Caco-2 (cell line): ENCODE data around the gene DOLPP1. TPM values are rescaled to one million over a fixed set of nuclear protein-coding genes. Genes with fewer than 3 reads are reported as not detected.

ENCODE experiments used
- BruUV-seq: library from RNA; stranded (reverse); fragments of 400-500 nt; replicated peaks from 2 replicates; lab custom pipeline; 2021; lab: Mats Ljungman, UMichigan
- CTCF ChIA-PET: fragments of 300-600 bp; sonication (Branson Sonifier 250); formaldehyde crosslinking; loops from one replicate; lab custom pipeline; 2022; ENCODE audit warnings: antibody characterized with exemption; lab: Charles Lee
- POLR2A ChIA-PET: fragments of 300-600 bp; sonication (Branson Sonifier 250); formaldehyde crosslinking; loops from one replicate; lab custom pipeline; 2022; ENCODE audit warnings: antibody characterized with exemption; lab: Charles Lee
- DNase-seq, 2 experiments: peaks; one replicate each; pipeline versions ENCODE4 v3.0.0 to v3.0.0-alpha.2; 2020 to 2022
- H3K27me3 ChIP-seq: replicated peaks from 2 replicates; pipeline ENCODE4 v1.6.0; 2011; ENCODE audit warnings: low read length; ENCODE audit not compliant: control insufficient read depth, insufficient read depth
- H3K36me3 ChIP-seq: 2 replicates; pipeline ENCODE4 v1.5.1; 2011; ENCODE audit warnings: low read length; ENCODE audit not compliant: control insufficient read depth, insufficient read depth
- H3K4me1 ChIP-seq: fragments of 250-450 bp; sonication (Bioruptor Pico); 2 replicates; pipeline ENCODE4 v1.5.1; 2020; ENCODE audit warnings: mild to moderate bottlenecking
- H3K4me3 ChIP-seq: 2 replicates; pipeline ENCODE4 v1.5.1; 2011; ENCODE audit warnings: low read depth, mild to moderate bottlenecking, control low read depth, low read length
- H3K9me3 ChIP-seq: fragments of 250-450 bp; sonication (Bioruptor Pico); 2 replicates; pipeline ENCODE4 v1.5.1; 2020; ENCODE audit warnings: mild to moderate bottlenecking, moderate library complexity
- H3K27ac Mint-ChIP-seq: one replicate; pipeline ENCODE4 v1.8.0; 2022; ENCODE audit warnings: mixed read lengths; ENCODE audit not compliant: unreplicated experiment
- H3K27me3 Mint-ChIP-seq: one replicate; pipeline ENCODE4 v1.8.0; 2022; ENCODE audit warnings: mixed read lengths; ENCODE audit not compliant: insufficient read depth, unreplicated experiment
- H3K36me3 Mint-ChIP-seq: one replicate; pipeline ENCODE4 v1.8.0; 2022; ENCODE audit warnings: mild to moderate bottlenecking, mixed read lengths; ENCODE audit not compliant: insufficient read depth, unreplicated experiment
- H3K4me1 Mint-ChIP-seq: one replicate; pipeline ENCODE4 v1.8.0; 2022; ENCODE audit warnings: low read depth, mixed read lengths; ENCODE audit not compliant: unreplicated experiment
- H3K4me3 Mint-ChIP-seq: one replicate; pipeline ENCODE4 v1.8.0; 2022; ENCODE audit warnings: mild to moderate bottlenecking, moderate library complexity, mixed read lengths; ENCODE audit not compliant: unreplicated experiment
- H3K9me3 Mint-ChIP-seq: one replicate; pipeline ENCODE4 v1.8.0; 2022; ENCODE audit warnings: mixed read lengths; ENCODE audit not compliant: unreplicated experiment
- intact Hi-C: fragments of 100-400 bp; cut with micrococcal nuclease; formaldehyde crosslinking; loops from one replicate; pipeline ENCODE4 v1.10.0; 2022; ENCODE audit not compliant: unreplicated experiment
- total RNA-seq: library from RNA; stranded (reverse); gene quantifications from 2 replicates; pipeline ENCODE4 v1.2.3, GENCODE V29; 2022
- TF ChIP-seq, protein P1 (sequence below), 2 experiments: fragments of 200-600 bp in 1 of 2; IDR thresholded peaks; 1 replicate in 1 of 2; 2 replicates in 1 of 2; pipeline versions ENCODE4 v1.5.1 to v1.8.0; 2011 to 2022; ENCODE audit warnings: antibody characterized with exemption in 1 of 2, control low read depth in 1 of 2, inconsistent platforms in 1 of 2, low read depth in 1 of 2, low read length in 1 of 2, mild to moderate bottlenecking in 1 of 2, moderate library complexity in 1 of 2; ENCODE audit not compliant: insufficient read depth in 1 of 2, severe bottlenecking in 1 of 2, unreplicated experiment in 1 of 2

The DOLPP1 gene
- total RNA-seq, 1 experiment from 2014 or later: 45.1 TPM

DNA sequence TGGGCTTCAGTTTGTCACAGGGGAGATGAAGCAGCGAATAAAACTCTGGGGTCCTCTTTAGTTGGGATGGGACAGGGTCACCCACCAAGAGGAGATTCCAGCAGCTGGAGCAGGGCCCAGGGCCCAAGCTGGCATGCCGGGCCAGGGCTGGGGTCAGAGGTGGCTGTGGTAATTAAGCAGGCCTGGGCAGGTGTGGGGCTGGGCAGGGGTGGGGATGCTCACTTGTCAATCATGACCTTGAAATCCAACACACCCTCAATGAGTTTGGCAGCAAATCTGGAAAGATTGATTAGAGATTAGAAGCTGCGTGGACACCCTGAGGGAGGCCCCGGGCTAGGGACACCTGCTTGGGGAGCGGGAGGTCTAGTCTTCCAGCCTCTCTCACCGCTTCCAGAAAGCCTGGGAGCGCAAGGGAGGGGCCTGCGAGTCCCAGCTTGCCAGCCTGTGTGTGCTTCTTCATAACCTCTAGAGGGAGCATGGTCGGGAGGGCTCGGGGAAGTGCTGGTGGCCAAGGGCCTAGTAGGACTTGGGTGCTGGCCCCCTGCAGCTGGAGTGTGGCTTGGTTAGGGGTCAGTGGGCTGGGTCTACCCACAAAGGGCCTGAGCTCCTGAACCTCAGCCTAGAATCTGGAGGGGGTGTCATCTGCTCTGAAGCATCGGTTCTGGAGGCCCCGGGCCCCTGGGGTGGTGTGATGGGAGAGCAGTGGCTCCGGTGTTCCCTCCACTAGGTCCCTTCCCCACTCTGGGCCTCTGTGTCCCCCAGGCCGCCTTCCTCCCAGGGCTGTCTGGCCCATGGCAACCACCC is 22.1 kb downstream of the DOLPP1 start:
- peaks cover 13% of the 10 kb centered on the region for H3K4me1 Mint-ChIP-seq
- no TSS peak for BruUV-seq
- no peaks in the 10 kb centered on the region for H3K36me3 ChIP-seq
- H3K27ac Mint-ChIP-seq: no peak overlapping the region
- no peaks in the 10 kb centered on the region for H3K27me3 Mint-ChIP-seq
- H3K27me3 ChIP-seq: no peaks in the 10 kb centered on the region
- CTCF ChIA-PET: interaction anchor here (0.9 kb wide), 1 partner anchor 29 kb away, joined by 6 read pairs; no protein-coding TSS in a partner anchor
- peak; percentile 50 to 77 for DNase-seq
- POLR2A ChIA-PET: interaction anchor here (1.4 kb wide), 1 partner anchor 22 kb away, joined by 3 read pairs; the partner anchor contains the start of gene DOLPP1
- TF ChIP-seq, protein P1, sequence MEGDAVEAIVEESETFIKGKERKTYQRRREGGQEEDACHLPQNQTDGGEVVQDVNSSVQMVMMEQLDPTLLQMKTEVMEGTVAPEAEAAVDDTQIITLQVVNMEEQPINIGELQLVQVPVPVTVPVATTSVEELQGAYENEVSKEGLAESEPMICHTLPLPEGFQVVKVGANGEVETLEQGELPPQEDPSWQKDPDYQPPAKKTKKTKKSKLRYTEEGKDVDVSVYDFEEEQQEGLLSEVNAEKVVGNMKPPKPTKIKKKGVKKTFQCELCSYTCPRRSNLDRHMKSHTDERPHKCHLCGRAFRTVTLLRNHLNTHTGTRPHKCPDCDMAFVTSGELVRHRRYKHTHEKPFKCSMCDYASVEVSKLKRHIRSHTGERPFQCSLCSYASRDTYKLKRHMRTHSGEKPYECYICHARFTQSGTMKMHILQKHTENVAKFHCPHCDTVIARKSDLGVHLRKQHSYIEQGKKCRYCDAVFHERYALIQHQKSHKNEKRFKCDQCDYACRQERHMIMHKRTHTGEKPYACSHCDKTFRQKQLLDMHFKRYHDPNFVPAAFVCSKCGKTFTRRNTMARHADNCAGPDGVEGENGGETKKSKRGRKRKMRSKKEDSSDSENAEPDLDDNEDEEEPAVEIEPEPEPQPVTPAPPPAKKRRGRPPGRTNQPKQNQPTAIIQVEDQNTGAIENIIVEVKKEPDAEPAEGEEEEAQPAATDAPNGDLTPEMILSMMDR (IDR thresholded peaks at IDR 0.05; ENCODE audit: insufficient read depth in 1 of 2, low read depth in 1 of 2, low read length in 1 of 2, severe bottlenecking in 1 of 2, unreplicated experiment in 1 of 2): peak; percentile 43 to 62
- H3K4me3 Mint-ChIP-seq: no peak overlapping the region
- H3K9me3 ChIP-seq: no peaks in the 10 kb centered on the region
- peaks cover 3% of the 10 kb centered on the region for H3K36me3 Mint-ChIP-seq
- intact Hi-C loops: no loop called here
- no peaks in the 10 kb centered on the region for H3K9me3 Mint-ChIP-seq
- peaks cover 8% of the 10 kb centered on the region for H3K4me1 ChIP-seq
- no peak overlapping the region for H3K4me3 ChIP-seq

DNA sequence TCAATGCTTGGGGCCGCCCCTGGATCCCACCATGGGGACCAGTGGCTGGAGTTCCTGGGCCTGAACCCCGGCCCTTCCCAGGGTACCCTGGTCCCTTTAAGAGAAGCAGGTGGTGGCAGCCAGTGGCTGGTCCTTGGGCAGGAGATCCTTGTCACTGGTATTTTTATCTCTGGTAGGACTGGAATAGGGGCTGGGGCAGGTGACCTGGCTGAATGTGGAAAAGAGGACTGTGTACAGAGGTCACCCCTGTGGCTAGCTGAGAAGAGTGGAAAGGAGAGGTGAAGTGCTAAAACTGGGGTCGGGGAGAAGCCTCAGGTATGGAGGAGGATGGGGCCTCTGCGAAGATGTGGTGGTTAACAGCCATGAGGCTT is 22.7 kb downstream of the DOLPP1 start:
- intact Hi-C loops: no loop called here
- no peaks in the 10 kb centered on the region for H3K27me3 Mint-ChIP-seq
- ChIA-PET CTCF (interaction anchor here (0.9 kb wide), 1 partner anchor 28 kb away, joined by 6 read pairs; no protein-coding TSS in a partner anchor), POLR2A (interaction anchor here (0.6 to 1.4 kb wide), 2 partner anchors 12 to 22 kb away, joined by 3 to 8 read pairs; partner anchors contain the start of gene DOLPP1)
- Histone ChIP-seq H3K4me3 (no peak overlapping the region), H3K4me1 (peaks cover 8% of the 10 kb centered on the region), H3K27me3 (no peaks in the 10 kb centered on the region), H3K9me3 (no peaks in the 10 kb centered on the region), H3K36me3 (no peaks in the 10 kb centered on the region)
- no peaks in the 10 kb centered on the region for H3K9me3 Mint-ChIP-seq
- H3K27ac Mint-ChIP-seq: no peak overlapping the region
- TF ChIP-seq, protein P1 (IDR thresholded peaks at IDR 0.05; ENCODE audit: insufficient read depth in 1 of 2, low read depth in 1 of 2, low read length in 1 of 2, severe bottlenecking in 1 of 2, unreplicated experiment in 1 of 2): no peak
- peaks cover 13% of the 10 kb centered on the region for H3K4me1 Mint-ChIP-seq
- BruUV-seq: no TSS peak
- peaks cover 9% of the 10 kb centered on the region for H3K36me3 Mint-ChIP-seq
- no peak for DNase-seq
- H3K4me3 Mint-ChIP-seq: no peak overlapping the region

DNA sequence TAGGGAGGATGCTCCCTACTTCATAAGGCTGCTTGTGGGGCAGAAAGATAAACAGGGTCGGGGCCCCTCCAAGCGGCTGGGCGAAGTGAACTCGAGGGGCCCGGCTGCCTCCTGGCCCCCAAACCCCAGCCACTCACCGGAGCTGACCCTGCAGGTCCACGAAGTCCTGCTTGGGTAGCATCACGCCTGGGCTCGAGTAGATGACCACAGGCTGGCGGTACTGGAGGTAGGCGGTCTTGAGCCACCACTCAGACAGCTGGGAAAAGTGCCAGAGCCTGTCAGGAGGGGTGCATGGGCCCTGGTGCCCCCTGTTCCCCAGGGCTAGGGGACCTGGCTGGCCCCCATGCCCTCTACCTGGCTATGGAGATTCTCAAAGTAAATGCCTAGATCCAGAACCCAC is 23.1 kb downstream of the DOLPP1 start:
- Mint-ChIP-seq H3K36me3 (peaks cover 9% of the 10 kb centered on the region), H3K27me3 (no peaks in the 10 kb centered on the region), H3K4me3 (no peak overlapping the region), H3K9me3 (no peaks in the 10 kb centered on the region), H3K27ac (no peak overlapping the region), H3K4me1 (peaks cover 13% of the 10 kb centered on the region)
- intact Hi-C loops: no loop called here
- Histone ChIP-seq H3K4me3 (no peak overlapping the region), H3K4me1 (peaks cover 8% of the 10 kb centered on the region), H3K9me3 (no peaks in the 10 kb centered on the region), H3K27me3 (no peaks in the 10 kb centered on the region), H3K36me3 (no peaks in the 10 kb centered on the region)
- no TSS peak for BruUV-seq
- TF ChIP-seq, protein P1 (IDR thresholded peaks at IDR 0.05; ENCODE audit: insufficient read depth in 1 of 2, low read depth in 1 of 2, low read length in 1 of 2, severe bottlenecking in 1 of 2, unreplicated experiment in 1 of 2): no peak
- DNase-seq: no peak
- POLR2A ChIA-PET: interaction anchor here (0.6 to 1.4 kb wide), 2 partner anchors 12 to 23 kb away, joined by 3 to 8 read pairs; partner anchors contain the start of gene DOLPP1
- CTCF ChIA-PET: no interaction called here
